HG03039 (cell line): ENCODE measurements around the gene AHNAK2.
"Not testable (repeated sequence)": the region's sequence is repeated elsewhere in the genome, so short reads cannot be mapped to it uniquely, and the experiment has no call there.

Experiments used
- ATAC-seq: cut with Tn5 transposase; IDR thresholded peaks from one replicate; pipeline ENCODE4 v1.9.1; 2021; ENCODE audit warnings: mild to moderate bottlenecking, moderate library complexity; ENCODE audit not compliant: unreplicated experiment

AHNAK2 gene

GRCh38 chr14:104977681-104978653 is at the start of gene AHNAK2:
Gene AHNAK2, minus strand, starts transcription at chr14:104978374. Its CDS starts 137 bp downstream, at chr14:104978237.
- no peak for ATAC-seq

- ATAC-seq = not testable (repeated sequence)
These were observed 49.5 kb upstream of the AHNAK2 start for GRCh38 chr14:105027718-105028117.

- ATAC-seq = no peak
These were observed 48.8 kb upstream of the AHNAK2 start for GRCh38 chr14:105026802-105027563.

GRCh38 chr14:105026033-105026785 is 48.0 kb upstream of the AHNAK2 start:
- no peak for ATAC-seq

GRCh38 chr14:105025429-105025828 is 47.3 kb upstream of the AHNAK2 start:
- ATAC-seq = no peak

- no peak for ATAC-seq
These were observed 45.8 kb upstream of the AHNAK2 start for GRCh38 chr14:105023791-105024480.

GRCh38 chr14:105023144-105023543 is 45.0 kb upstream of the AHNAK2 start:
- ATAC-seq = no peak

GRCh38 chr14:105022276-105022670 is 44.1 kb upstream of the AHNAK2 start:
- no peak for ATAC-seq

GRCh38 chr14:105021656-105022275 is 43.6 kb upstream of the AHNAK2 start:
- no peak for ATAC-seq

GRCh38 chr14:105020815-105021655 is 42.9 kb upstream of the AHNAK2 start, which contains the start of gene CDCA4:
Gene CDCA4, minus strand, starts transcription at chr14:105021083. Its CDS starts 9,154 bp downstream, at chr14:105011929.
- ATAC-seq = peak; percentile 74

GRCh38 chr14:105019861-105020814 is 42.0 kb upstream of the AHNAK2 start:
- ATAC-seq = peak; percentile 18

GRCh38 chr14:105018414-105018813 is 40.2 kb upstream of the AHNAK2 start:
- ATAC-seq = no peak

- ATAC-seq = no peak
These were observed 37.7 kb upstream of the AHNAK2 start for GRCh38 chr14:105015905-105016304.

- no peak for ATAC-seq
These were observed 37.1 kb upstream of the AHNAK2 start for GRCh38 chr14:105015242-105015641.

- no peak for ATAC-seq
These were observed 36.5 kb upstream of the AHNAK2 start for GRCh38 chr14:105014631-105015030.

GRCh38 chr14:105014032-105014431 is 35.9 kb upstream of the AHNAK2 start:
- ATAC-seq = no peak

- no peak for ATAC-seq
These were observed 35.1 kb upstream of the AHNAK2 start for GRCh38 chr14:105013150-105013785.
